Measurements from ENCODE around the gene C3orf38. TPM values are rescaled to one million over a fixed set of nuclear protein-coding genes. Genes with fewer than 3 reads are reported as not detected.
A peak's percentile ranks its signal among the peaks of the same experiment; 100 is the strongest.
"Not testable (repeated sequence)": the region's sequence is repeated elsewhere in the genome, so short reads cannot be mapped to it uniquely, and the experiment has no call there.

The C3orf38 gene
- total RNA-seq, 2 experiments from 2014 or later, result 22.4 to 27.4 TPM

DNA sequence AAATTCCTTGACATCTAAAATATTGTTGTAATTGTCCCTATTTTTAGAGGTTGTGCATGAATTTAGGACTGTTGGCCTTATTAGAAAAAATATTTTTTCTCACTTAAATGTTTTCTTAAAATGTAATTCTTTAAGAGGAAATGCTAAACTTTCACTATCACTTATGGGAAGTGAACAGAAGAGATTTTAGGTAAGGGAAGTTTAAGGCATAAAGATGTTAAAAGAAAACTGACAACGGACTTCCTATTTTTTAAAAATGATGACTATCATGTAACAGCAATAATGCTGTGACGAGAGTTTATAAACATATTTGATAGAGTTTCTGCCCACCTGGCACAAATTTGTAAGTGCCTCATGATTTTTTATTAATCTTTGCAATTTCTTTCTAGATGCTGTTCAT, 3.1 kb downstream of the C3orf38 start:
- Mint-ChIP-seq H3K27ac (no peak overlapping the region), H3K4me1 (peaks cover 45% of the 10 kb centered on the region), H3K9me3 (ENCODE audit: low read depth) (no peaks in the 10 kb centered on the region), H3K27me3 (no peaks in the 10 kb centered on the region), H3K36me3 (ENCODE audit: low read depth) (peaks cover 35% of the 10 kb centered on the region), H3K4me3 (no peak overlapping the region)
- intact Hi-C loops (cut with DNase I, micrococcal nuclease), result no loop called here
- no peak for ATAC-seq
- ChIA-PET CTCF (no interaction called here), POLR2A (no interaction called here)
- DNase-seq, result no peak

DNA sequence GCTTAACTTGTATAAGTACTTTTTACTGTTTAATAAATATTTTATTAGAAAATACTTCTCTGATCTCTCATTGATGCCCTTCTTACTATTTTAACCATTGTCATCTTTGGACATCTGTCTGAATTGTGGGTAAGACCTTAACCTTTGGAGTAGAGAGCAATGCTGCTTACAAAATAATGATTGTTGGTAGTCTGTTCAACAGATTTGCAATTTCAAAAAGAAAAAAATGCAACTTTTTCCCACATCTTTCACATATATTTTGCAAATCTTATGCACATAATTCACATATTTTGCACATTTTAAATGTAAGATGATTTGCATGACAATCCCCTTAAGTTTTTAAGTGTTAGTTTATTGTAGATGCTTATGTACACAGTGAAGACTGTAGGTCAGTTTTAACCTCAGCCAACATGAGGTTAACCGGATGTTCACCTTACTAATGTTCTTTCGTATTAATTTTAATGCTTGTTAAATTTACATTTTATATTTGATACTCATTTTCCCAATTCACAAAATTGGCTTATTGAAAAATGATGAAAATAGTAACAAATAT, 16.7 kb downstream of the C3orf38 start:
- no peak for ATAC-seq

DNA sequence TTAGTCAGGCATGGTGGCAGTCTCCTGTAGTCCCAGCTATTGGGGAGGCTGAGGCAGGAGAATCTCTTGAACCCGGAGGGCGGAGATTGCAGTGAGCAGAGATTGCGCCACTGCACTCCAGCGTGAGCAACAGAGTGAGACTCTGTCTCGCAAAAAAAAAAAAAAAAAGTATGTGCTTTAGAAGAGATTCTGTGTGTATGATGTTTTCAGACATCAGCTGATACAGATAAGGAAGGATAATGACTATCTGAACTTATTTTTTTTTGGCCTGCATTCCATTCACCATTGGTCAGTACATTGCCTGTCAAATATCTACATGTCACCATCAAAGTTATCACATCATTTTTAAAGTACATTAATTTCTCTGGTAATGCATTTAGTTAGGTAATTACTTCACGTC, 17.4 kb downstream of the C3orf38 start:
- ChIA-PET CTCF (no interaction called here), POLR2A (no interaction called here)
- no peak for DNase-seq
- intact Hi-C loops (cut with DNase I, micrococcal nuclease), result no loop called here
- H3K4me3 Mint-ChIP-seq, result no peak overlapping the region
- no peak for ATAC-seq
- H3K9me3 Mint-ChIP-seq (ENCODE audit: low read depth), result no peaks in the 10 kb centered on the region
- H3K36me3 Mint-ChIP-seq (ENCODE audit: low read depth), result peaks cover 19% of the 10 kb centered on the region
- H3K4me1 Mint-ChIP-seq, result peaks cover 2% of the 10 kb centered on the region
- no peak overlapping the region for H3K27ac Mint-ChIP-seq
- H3K27me3 Mint-ChIP-seq, result no peaks in the 10 kb centered on the region

More for the DNA sequence above, 16.7 kb downstream of the C3orf38 start:
- no peak for DNase-seq
- no peaks in the 10 kb centered on the region for H3K27me3 Mint-ChIP-seq
- ChIA-PET POLR2A (no interaction called here), CTCF (no interaction called here)
- no peak overlapping the region for H3K4me3 Mint-ChIP-seq
- intact Hi-C loops (cut with DNase I, micrococcal nuclease), result no loop called here
- no peaks in the 10 kb centered on the region for H3K9me3 Mint-ChIP-seq (ENCODE audit: low read depth)
- H3K36me3 Mint-ChIP-seq (ENCODE audit: low read depth), result peaks cover 20% of the 10 kb centered on the region
- peaks cover 2% of the 10 kb centered on the region for H3K4me1 Mint-ChIP-seq
- H3K27ac Mint-ChIP-seq, result no peak overlapping the region

DNA sequence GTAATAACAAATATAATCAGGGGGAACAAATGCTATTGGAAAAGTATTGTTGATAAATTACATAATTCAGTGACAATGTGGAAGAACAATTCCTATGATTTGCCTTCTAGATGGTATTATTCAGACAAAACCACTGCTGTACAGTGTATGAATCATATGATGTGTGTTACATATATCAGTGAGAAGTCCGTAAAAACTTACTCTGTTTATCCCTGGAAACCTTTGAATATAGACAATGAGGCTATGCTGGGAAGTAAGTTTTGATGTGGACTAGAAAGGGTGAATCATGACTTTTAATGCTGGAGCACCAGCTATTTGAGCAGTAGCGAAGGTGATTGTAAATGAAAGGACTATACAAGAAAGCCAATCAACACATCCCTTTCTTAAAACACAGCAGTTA, 17.9 kb downstream of the C3orf38 start:
- H3K27me3 Mint-ChIP-seq, result no peaks in the 10 kb centered on the region
- H3K36me3 Mint-ChIP-seq (ENCODE audit: low read depth), result peaks cover 16% of the 10 kb centered on the region
- no peak for DNase-seq
- H3K9me3 Mint-ChIP-seq (ENCODE audit: low read depth), result no peaks in the 10 kb centered on the region
- CTCF ChIA-PET, result no interaction called here
- ATAC-seq, result no peak
- intact Hi-C loops (cut with DNase I, micrococcal nuclease), result no loop called here
- POLR2A ChIA-PET, result no interaction called here
- H3K4me3 Mint-ChIP-seq, result no peak overlapping the region
- no peak overlapping the region for H3K27ac Mint-ChIP-seq
- H3K4me1 Mint-ChIP-seq, result peaks cover 1% of the 10 kb centered on the region

DNA sequence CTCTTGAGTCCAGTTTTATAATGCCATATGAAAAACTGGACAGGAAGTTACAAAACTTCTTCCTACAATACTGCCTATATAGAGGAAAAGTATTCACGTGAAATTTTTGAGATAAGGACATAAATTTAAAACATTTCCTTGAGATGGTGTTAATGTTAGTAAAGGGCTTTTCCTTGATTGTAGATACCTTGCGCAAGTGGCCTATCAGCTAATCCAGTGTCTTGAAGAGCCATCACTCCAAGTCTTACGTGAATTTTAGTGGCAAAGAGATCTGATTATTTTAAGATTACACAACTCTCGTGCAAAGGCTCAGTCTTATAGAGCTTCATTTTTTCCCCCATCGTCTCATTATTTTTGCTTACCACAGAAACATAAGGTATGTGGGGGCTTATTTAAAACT, 18.4 kb downstream of the C3orf38 start:
- DNase-seq, result no peak
- intact Hi-C loops (cut with DNase I, micrococcal nuclease), result no loop called here
- ATAC-seq, result no peak
- peaks cover 13% of the 10 kb centered on the region for H3K36me3 Mint-ChIP-seq (ENCODE audit: low read depth)
- no peaks in the 10 kb centered on the region for H3K9me3 Mint-ChIP-seq (ENCODE audit: low read depth)
- no peak overlapping the region for H3K27ac Mint-ChIP-seq
- POLR2A ChIA-PET, result no interaction called here
- H3K4me3 Mint-ChIP-seq, result no peak overlapping the region
- CTCF ChIA-PET, result no interaction called here
- H3K4me1 Mint-ChIP-seq, result no peaks in the 10 kb centered on the region
- H3K27me3 Mint-ChIP-seq, result no peaks in the 10 kb centered on the region

DNA sequence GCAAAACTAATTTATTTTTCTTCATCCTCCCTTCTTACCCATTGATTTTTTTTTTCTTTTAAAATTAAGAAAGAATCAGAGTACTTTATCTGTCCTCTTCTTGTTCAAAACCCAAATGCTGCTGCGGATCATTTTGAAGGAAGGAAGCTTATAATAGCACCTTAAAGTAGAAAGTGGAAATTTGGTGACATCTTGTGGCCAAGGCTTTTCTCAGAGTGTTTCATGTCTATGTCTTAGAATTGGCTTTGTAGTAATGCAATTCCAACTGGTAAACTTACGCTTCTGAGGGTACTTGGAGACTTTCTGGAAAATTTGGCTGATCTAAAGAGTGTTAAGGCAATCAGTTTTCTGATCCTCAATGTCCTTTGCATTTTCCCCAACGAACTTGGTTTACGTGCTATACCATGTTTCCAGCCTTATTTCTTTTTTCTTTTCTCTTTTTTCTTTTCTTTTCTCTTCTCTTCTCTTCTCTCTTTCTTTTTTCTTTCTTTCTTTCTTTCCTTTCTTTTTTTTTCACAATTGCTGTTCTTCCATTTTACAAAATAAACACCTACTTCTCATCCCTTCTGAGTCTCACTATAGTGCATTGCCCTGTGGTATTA, 30.7 kb downstream of the C3orf38 start:
- ChIA-PET CTCF (interaction anchor here (0.6 to 1.4 kb wide), 5 partner anchors 30 to 881 kb away, joined by 3 to 5 read pairs (median 3); no protein-coding TSS in a partner anchor), POLR2A (no interaction called here)
- H3K27ac Mint-ChIP-seq, result no peak overlapping the region
- peaks cover 5% of the 10 kb centered on the region for H3K36me3 Mint-ChIP-seq (ENCODE audit: low read depth)
- intact Hi-C loops (cut with DNase I, micrococcal nuclease), result loop anchor here (2.0 kb wide), 4 partner anchors 178 to 882 kb away; no protein-coding TSS in a partner anchor
- H3K4me1 Mint-ChIP-seq, result no peaks in the 10 kb centered on the region
- DNase-seq, result peak; percentile 30
- no peaks in the 10 kb centered on the region for H3K27me3 Mint-ChIP-seq
- no peak overlapping the region for H3K4me3 Mint-ChIP-seq
- H3K9me3 Mint-ChIP-seq (ENCODE audit: low read depth), result peaks cover 20% of the 10 kb centered on the region
- peak; percentile 66 for ATAC-seq

DNA sequence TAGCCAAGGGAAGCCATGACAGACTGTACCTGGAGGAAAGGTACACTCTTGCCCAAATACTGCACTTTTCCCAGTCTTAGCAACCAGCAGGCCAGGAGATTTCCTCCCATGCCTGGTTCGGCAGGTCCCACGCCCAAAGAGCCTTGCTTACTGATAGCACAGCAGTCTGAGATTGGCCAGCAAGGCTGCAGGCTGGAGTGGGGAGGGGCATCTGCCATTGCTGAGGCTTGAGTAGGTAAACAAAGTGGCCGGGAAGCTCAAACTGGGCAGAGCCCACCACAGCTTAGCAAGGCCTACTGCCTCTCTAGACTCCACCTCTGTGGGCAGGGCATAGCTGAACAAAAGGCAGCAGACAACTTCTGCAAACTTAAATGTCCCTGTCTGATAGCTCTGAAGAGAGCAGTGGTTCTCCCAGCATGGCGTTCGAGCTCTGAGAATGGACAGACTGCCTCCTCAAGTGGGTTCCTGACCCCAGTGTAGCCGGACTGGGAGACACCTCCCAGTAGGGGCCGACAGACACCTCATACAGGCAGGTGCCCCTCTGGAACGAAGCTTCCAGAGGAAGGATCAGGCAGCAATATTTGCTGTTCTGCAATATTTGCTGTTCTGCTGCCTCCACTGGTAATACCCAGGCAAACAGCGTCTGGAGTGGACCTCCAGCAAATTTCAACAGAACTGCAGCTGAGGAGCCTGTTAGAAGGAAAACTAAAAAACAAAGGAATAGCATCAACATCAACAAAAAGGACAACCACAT, 32.6 kb downstream of the C3orf38 start:
- POLR2A ChIA-PET; CTCF ChIA-PET; H3K36me3 Mint-ChIP-seq (ENCODE audit: low read depth); H3K27me3 Mint-ChIP-seq; H3K4me1 Mint-ChIP-seq; H3K4me3 Mint-ChIP-seq; H3K27ac Mint-ChIP-seq; DNase-seq; ATAC-seq; intact Hi-C loops (cut with DNase I, micrococcal nuclease): not testable (repeated sequence)
- peaks cover 23% of the 10 kb centered on the region for H3K9me3 Mint-ChIP-seq (ENCODE audit: low read depth)

DNA sequence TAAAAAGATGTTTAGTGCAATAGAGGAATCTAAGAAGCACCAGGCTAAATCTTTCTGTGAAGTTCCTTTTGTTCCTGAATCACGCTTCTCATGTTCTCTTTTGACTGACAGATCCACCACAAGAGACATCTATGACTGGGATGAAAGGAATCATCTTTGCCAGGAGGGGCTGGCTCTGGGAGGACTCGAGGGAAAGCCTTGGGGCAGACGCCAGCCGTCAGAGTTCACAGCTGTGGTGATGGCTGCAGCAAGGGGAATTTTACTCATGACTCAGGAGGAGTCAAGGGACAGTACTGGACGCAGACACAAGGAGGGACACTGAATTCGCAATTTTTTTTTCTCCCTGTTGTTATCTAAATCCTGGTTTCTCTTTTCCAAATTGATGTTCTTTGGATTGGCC, 38.7 kb downstream of the C3orf38 start:
- DNase-seq (no peak), ATAC-seq (no peak)
- POLR2A ChIA-PET, result no interaction called here
- peaks cover 3% of the 10 kb centered on the region for H3K36me3 Mint-ChIP-seq (ENCODE audit: low read depth)
- CTCF ChIA-PET, result no interaction called here
- H3K27ac Mint-ChIP-seq, result no peak overlapping the region
- H3K4me1 Mint-ChIP-seq, result peaks cover 6% of the 10 kb centered on the region
- intact Hi-C loops (cut with DNase I, micrococcal nuclease), result no loop called here
- peaks cover 26% of the 10 kb centered on the region for H3K9me3 Mint-ChIP-seq (ENCODE audit: low read depth)
- no peak overlapping the region for H3K4me3 Mint-ChIP-seq
- H3K27me3 Mint-ChIP-seq, result peaks cover 2% of the 10 kb centered on the region

DNA sequence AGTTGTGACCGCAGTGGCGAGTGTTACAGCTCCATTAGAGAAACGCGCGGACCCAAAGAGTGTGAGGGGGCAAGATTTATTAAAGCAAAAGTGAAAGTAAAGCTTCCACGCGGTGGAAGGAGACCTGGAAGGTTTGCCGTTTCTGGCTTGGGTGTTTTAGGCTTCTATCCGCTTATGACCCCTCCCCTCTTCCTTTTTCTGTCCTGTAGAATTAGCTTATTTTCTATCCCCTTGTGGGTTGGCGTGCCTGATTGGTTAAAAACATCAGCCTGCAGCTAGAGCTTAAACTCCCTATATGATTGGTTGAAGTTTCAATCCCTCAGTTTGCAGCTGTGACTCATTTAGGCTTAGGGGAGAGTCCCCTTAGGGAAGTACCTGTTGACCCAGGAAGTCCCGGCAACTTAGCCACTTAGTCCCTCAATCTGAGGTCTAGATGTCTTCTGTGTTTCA, 39.6 kb downstream of the C3orf38 start:
- DNase-seq (peak; percentile 23), ATAC-seq (peak; percentile 91)
- H3K4me3 Mint-ChIP-seq, result no peak overlapping the region
- peaks cover 6% of the 10 kb centered on the region for H3K4me1 Mint-ChIP-seq
- intact Hi-C loops (cut with DNase I, micrococcal nuclease), result no loop called here
- H3K9me3 Mint-ChIP-seq (ENCODE audit: low read depth), result peaks cover 19% of the 10 kb centered on the region
- peaks cover 2% of the 10 kb centered on the region for H3K27me3 Mint-ChIP-seq
- ChIA-PET POLR2A (no interaction called here), CTCF (interaction anchor here (0.7 kb wide), 1 partner anchor 505 kb away, joined by 3 read pairs; no protein-coding TSS in a partner anchor)
- no peak overlapping the region for H3K27ac Mint-ChIP-seq
- peaks cover 3% of the 10 kb centered on the region for H3K36me3 Mint-ChIP-seq (ENCODE audit: low read depth)

DNA sequence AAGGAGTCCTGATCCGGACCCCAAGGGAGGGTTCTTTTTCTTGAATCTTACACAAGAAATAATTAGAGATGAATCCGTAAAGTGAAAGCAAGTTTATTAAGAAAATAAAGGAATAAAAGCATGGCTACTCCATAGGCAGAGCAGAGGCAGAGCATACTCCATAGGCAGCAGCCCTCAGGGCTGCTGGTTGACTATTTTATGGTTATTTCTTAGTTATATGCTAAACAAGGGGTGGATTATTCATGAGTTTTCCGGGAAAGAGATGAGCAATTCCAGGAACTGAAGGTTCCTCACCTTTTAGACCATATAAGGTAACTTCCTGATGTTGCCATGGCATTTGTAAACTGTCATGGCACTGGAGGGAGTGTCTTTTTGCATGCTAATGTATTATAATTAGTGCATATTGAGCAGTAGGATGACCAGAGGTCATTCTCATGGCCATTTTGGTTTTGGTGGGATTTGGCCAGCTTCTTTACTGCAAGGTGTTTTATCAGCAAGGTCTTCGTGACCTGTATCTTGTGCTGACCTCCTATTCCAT, 42.2 kb downstream of the C3orf38 start:
- peaks cover 12% of the 10 kb centered on the region for H3K4me1 Mint-ChIP-seq
- intact Hi-C loops (cut with DNase I, micrococcal nuclease), result no loop called here
- H3K27ac Mint-ChIP-seq, result no peak overlapping the region
- no peak overlapping the region for H3K4me3 Mint-ChIP-seq
- H3K36me3 Mint-ChIP-seq (ENCODE audit: low read depth), result no peaks in the 10 kb centered on the region
- POLR2A ChIA-PET, result no interaction called here
- CTCF ChIA-PET, result interaction anchor here (1.3 kb wide), 1 partner anchor 8 kb away, joined by 3 read pairs; no protein-coding TSS in a partner anchor
- H3K9me3 Mint-ChIP-seq (ENCODE audit: low read depth), result peaks cover 10% of the 10 kb centered on the region
- ATAC-seq (peak; percentile 13), DNase-seq (no peak)
- H3K27me3 Mint-ChIP-seq, result peaks cover 2% of the 10 kb centered on the region

DNA sequence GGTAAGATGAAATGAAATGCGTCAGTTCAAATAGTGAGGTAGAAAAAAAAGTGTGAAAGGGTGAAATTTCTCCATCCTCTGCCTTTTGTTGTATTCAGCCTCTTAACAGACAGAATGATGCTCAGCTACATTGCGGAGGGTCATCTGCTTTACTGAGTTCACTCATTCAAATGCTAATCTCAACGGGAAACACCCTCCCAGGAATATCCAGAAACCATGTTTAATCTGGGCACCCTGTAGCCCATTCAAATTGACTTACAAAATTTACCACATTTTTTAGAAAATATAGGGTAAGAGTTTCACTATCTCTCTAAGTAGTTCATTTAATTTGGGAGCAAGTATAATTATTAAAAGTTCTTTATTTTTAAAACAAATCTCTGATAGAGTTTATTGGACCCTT, 42.9 kb downstream of the C3orf38 start:
- intact Hi-C loops (cut with DNase I, micrococcal nuclease), result no loop called here
- Mint-ChIP-seq H3K36me3 (ENCODE audit: low read depth) (no peaks in the 10 kb centered on the region), H3K4me3 (no peak overlapping the region), H3K27me3 (peaks cover 4% of the 10 kb centered on the region), H3K9me3 (ENCODE audit: low read depth) (peaks cover 10% of the 10 kb centered on the region), H3K27ac (no peak overlapping the region), H3K4me1 (peaks cover 12% of the 10 kb centered on the region)
- ChIA-PET POLR2A (no interaction called here), CTCF (interaction anchor here (1.3 kb wide), 1 partner anchor 9 kb away, joined by 3 read pairs; no protein-coding TSS in a partner anchor)
- no peak for ATAC-seq
- DNase-seq, result no peak

Measured in activated CD4-positive, alpha-beta T cell treated with anti-CD3 and anti-CD28 coated beads for 36 hours (primary cell).